ENCODE data around the gene ERICH4. TPM values are rescaled to one million over a fixed set of nuclear protein-coding genes. Genes with fewer than 3 reads are reported as not detected.

Gene ERICH4
- total RNA-seq, 1 experiment from 2014 or later, result not detected

DNA sequence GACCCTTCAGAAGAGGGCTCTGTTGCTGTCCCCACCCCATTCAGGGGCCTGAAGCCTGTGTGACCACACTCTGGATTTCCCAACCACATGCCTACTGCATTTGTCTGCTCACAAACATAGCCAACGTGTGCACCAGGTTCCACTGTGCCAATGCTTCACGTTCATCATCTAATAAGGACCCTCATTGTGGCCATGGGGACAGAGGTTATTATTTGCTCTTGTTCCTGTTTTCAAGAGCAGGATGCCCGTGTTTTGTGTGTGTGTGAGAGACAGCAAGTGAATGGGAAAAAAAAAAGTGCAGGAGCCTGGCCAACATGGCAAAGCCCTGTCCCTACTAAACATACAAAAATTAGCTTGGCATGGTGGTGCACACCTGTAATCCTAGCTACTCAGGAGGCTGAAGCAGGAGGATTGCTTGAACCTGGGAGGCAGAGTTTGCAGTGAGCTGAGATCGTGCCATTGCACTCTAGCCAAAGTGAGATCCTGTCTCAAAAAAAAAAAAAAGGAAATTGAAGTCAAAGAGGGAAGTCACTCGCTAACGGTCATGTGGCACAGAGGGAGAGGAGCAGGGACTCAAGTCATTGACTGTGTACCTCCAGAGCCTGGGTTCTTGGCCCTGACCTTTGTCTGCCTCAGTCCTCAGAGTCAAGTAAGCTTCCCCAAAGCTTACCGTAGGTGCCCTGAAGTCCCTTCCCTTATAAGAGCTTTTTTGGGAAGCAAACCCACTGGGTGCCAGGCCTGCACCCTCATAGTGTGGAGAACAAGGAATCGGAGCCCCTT lies 22.7 kb upstream of the ERICH4 start:
- BruUV-seq (replicated peaks), result no TSS peak
- peaks cover 74% of the 10 kb centered on the region for H3K36me3 Mint-ChIP-seq (ENCODE audit: insufficient read depth, unreplicated experiment)
- TF ChIP-seq CTCF (IDR thresholded peaks at IDR 0.05; ENCODE audit: unreplicated experiment), result no peak
- intact Hi-C loops (cut with micrococcal nuclease), result no loop called here
- no peak for DNase-seq (ENCODE audit: unreplicated experiment)
- H3K27ac Mint-ChIP-seq (ENCODE audit: low read depth, unreplicated experiment), result no peak overlapping the region
- no peak overlapping the region for H3K4me3 Mint-ChIP-seq (ENCODE audit: unreplicated experiment)
- POLR2A ChIA-PET, result interaction anchor here (0.8 to 1.0 kb wide), 2 partner anchors 11 to 56 kb away, joined by 3 to 4 read pairs; partner anchors contain the start of gene B9D2
- H3K27me3 Mint-ChIP-seq (ENCODE audit: insufficient read depth, unreplicated experiment), result no peaks in the 10 kb centered on the region
- H3K4me1 Mint-ChIP-seq (ENCODE audit: insufficient read depth, unreplicated experiment), result no peaks in the 10 kb centered on the region
- H3K9me3 Mint-ChIP-seq (ENCODE audit: unreplicated experiment), result no peaks in the 10 kb centered on the region
- CTCF ChIA-PET, result interaction anchor here (0.7 to 1.6 kb wide), 4 partner anchors 8 to 151 kb away, joined by 3 to 5 read pairs (median 4); no protein-coding TSS in a partner anchor

DNA sequence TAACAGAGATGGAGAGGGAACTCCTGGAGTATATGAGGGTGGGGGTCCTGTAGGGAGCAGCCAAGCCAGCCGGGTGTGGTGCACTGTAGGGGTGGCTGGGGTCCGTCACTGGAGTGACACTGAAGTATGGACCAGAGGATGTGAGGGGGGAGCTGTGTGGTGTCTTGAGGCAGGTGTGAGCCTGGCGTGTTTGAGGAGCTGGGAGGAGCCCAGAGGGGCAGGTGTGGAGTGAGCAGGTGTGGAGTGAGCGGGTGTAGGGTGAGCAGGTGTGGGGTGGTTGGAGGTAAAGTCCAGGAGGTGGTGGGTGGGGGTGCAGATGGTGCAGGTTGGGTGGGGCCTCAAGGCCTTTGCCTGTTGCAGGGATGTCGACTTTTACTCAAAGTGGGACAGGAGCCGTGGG lies 21.6 kb upstream of the ERICH4 start:
- TF ChIP-seq CTCF (IDR thresholded peaks at IDR 0.05; ENCODE audit: unreplicated experiment), result no peak
- no peak for DNase-seq (ENCODE audit: unreplicated experiment)
- Mint-ChIP-seq H3K27ac (ENCODE audit: low read depth, unreplicated experiment) (no peak overlapping the region), H3K4me3 (ENCODE audit: unreplicated experiment) (no peak overlapping the region), H3K4me1 (ENCODE audit: insufficient read depth, unreplicated experiment) (no peaks in the 10 kb centered on the region), H3K36me3 (ENCODE audit: insufficient read depth, unreplicated experiment) (peaks cover 69% of the 10 kb centered on the region), H3K9me3 (ENCODE audit: unreplicated experiment) (no peaks in the 10 kb centered on the region), H3K27me3 (ENCODE audit: insufficient read depth, unreplicated experiment) (no peaks in the 10 kb centered on the region)
- intact Hi-C loops (cut with micrococcal nuclease), result no loop called here
- no TSS peak for BruUV-seq (replicated peaks)
- ChIA-PET POLR2A (interaction anchor here (0.8 kb wide), 1 partner anchor 57 kb away, joined by 4 read pairs; the partner anchor contains the start of gene B9D2), CTCF (interaction anchor here (1.6 kb wide), 1 partner anchor 10 kb away, joined by 5 read pairs; no protein-coding TSS in a partner anchor)

DNA sequence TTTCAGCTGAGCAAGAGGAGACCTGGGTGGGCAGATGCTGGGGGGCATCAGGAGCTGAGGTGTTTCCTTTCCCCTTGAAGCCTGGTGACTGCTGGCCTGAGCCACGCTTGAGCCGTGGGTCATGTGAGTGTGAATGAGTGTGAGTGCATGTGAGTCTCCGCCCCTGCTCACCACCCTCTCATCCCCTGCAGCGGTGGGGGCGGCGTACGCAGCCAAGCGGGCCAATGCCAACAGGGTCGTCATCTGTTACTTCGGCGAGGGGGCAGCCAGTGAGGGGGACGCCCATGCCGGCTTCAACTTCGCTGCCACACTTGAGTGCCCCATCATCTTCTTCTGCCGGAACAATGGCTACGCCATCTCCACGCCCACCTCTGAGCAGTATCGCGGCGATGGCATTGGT lies 21.0 kb upstream of the ERICH4 start:
- no TSS peak for BruUV-seq (replicated peaks)
- no peak for TF ChIP-seq CTCF (IDR thresholded peaks at IDR 0.05; ENCODE audit: unreplicated experiment)
- DNase-seq (ENCODE audit: unreplicated experiment), result no peak
- Mint-ChIP-seq H3K9me3 (ENCODE audit: unreplicated experiment) (no peaks in the 10 kb centered on the region), H3K4me3 (ENCODE audit: unreplicated experiment) (no peak overlapping the region), H3K4me1 (ENCODE audit: insufficient read depth, unreplicated experiment) (peaks cover 4% of the 10 kb centered on the region), H3K27ac (ENCODE audit: low read depth, unreplicated experiment) (no peak overlapping the region), H3K36me3 (ENCODE audit: insufficient read depth, unreplicated experiment) (peaks cover 68% of the 10 kb centered on the region), H3K27me3 (ENCODE audit: insufficient read depth, unreplicated experiment) (no peaks in the 10 kb centered on the region)
- intact Hi-C loops (cut with micrococcal nuclease), result no loop called here
- ChIA-PET CTCF (no interaction called here), POLR2A (no interaction called here)

- no peak for DNase-seq (ENCODE audit: unreplicated experiment)
- no peak for TF ChIP-seq CTCF (IDR thresholded peaks at IDR 0.05; ENCODE audit: unreplicated experiment)
- POLR2A ChIA-PET, result no interaction called here
- intact Hi-C loops (cut with micrococcal nuclease), result no loop called here
- no TSS peak for BruUV-seq (replicated peaks)
- Mint-ChIP-seq H3K27ac (ENCODE audit: low read depth, unreplicated experiment) (no peak overlapping the region), H3K4me1 (ENCODE audit: insufficient read depth, unreplicated experiment) (peaks cover 8% of the 10 kb centered on the region), H3K9me3 (ENCODE audit: unreplicated experiment) (no peaks in the 10 kb centered on the region), H3K4me3 (ENCODE audit: unreplicated experiment) (no peak overlapping the region), H3K36me3 (ENCODE audit: insufficient read depth, unreplicated experiment) (peaks cover 68% of the 10 kb centered on the region), H3K27me3 (ENCODE audit: insufficient read depth, unreplicated experiment) (no peaks in the 10 kb centered on the region)
- CTCF ChIA-PET, result interaction anchor here (0.5 kb wide), 1 partner anchor 220 kb away, joined by 3 read pairs; no protein-coding TSS in a partner anchor
Observed at GRCh38 chr19:41422456-41422855, 20.5 kb upstream of the ERICH4 start.
